Neural progenitor cell (in vitro differentiated cells): ENCODE measurements around the gene UPK3A.

Source experiments
- CTCF ChIP-seq: fragments of 200-600 bp; sonication (generic); IDR thresholded peaks from 2 replicates; pipeline ENCODE4 v1.5.1; 2017; ENCODE audit warnings: antibody characterized with exemption, mild to moderate bottlenecking
- EZH2 ChIP-seq: fragments of 200-600 bp; sonication (generic); IDR thresholded peaks from 2 replicates; pipeline ENCODE4 v1.6.1; 2017; ENCODE audit warnings: antibody characterized with exemption, mild to moderate bottlenecking, moderate library complexity
- EZH2phosphoT487 ChIP-seq: fragments of 200-600 bp; sonication (generic); IDR thresholded peaks from 2 replicates; pipeline ENCODE4 v1.6.1; 2017; ENCODE audit warnings: antibody characterized with exemption

DNA sequence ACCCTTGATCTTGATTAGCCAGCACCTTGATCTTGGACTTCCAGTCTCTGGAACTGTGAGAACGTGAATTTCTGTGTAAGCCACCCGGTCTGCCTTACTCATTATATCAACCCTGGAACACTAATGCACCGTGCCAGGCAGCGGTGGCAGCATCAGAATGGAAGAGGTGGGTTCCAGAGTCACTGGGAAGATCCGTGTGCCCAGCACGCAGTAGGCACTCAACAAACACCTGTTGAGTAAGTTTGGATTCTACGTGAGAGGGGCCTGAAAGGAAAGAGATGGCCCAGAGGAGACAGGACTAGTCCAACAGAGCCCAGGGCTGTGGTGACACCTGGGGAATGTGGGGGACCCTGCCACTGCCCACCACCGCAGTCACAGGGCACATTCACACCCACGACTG is 6.6 kb upstream of the UPK3A start:
- TF ChIP-seq CTCF: no peak
- TF ChIP-seq EZH2phosphoT487: no peak
- no peak for TF ChIP-seq EZH2
